ENCODE data around the gene F3. TPM values are rescaled to one million over a fixed set of nuclear protein-coding genes. Genes with fewer than 3 reads are reported as not detected.

F3 gene
- total RNA-seq (2022): 173 and 296 TPM in 2 replicates
- percentile 99 among the genes with signal in this experiment for Bru-seq, nascent RNA
- BruChase-seq, experiment 1, labeled RNA remaining after a 6-hour chase: percentile 94 among the genes with signal in this experiment
- percentile 98 among the genes with signal in this experiment for BruChase-seq, experiment 2, labeled RNA remaining after a 2-hour chase
- long read RNA-seq, transcript F3-201 (6 exons, 2,287 nt): major isoform, 184 of 251 reads
- long read RNA-seq, partial matches to known transcripts: 11 of 251 reads
- long read RNA-seq, other reads (novel, unspliced or antisense): 55 of 251 reads

- peak; percentile 91 for DNase-seq (ENCODE audit: unreplicated experiment)
- peak within 1 kb of the TSS; percentile 97 for H3K27ac Mint-ChIP-seq (ENCODE audit: low read depth, unreplicated experiment)
- no peaks in the 10 kb centered on the region for H3K9me3 Mint-ChIP-seq (ENCODE audit: unreplicated experiment)
- intact Hi-C loops (cut with micrococcal nuclease): loop anchor here (1.0 to 5.0 kb wide), 3 partner anchors 41 to 501 kb away; no protein-coding TSS in a partner anchor
- peak within 1 kb of the TSS; percentile 92 for H3K4me3 Mint-ChIP-seq (ENCODE audit: unreplicated experiment)
- BruUV-seq (replicated peaks): no TSS peak
- TF ChIP-seq CTCF (IDR thresholded peaks at IDR 0.05; ENCODE audit: unreplicated experiment): no peak
- ChIA-PET POLR2A (interaction anchor here (0.7 to 5.6 kb wide), 29 partner anchors 8 to 242 kb away, joined by 3 to 30 read pairs (median 5); partner anchors contain the start of gene ABCD3), CTCF (interaction anchor here (0.6 to 2.5 kb wide), 9 partner anchors 14 to 264 kb away, joined by 3 to 15 read pairs (median 3); no protein-coding TSS in a partner anchor)
- peaks cover 64% of the 10 kb centered on the region for H3K4me1 Mint-ChIP-seq (ENCODE audit: insufficient read depth, unreplicated experiment)
- H3K36me3 Mint-ChIP-seq (ENCODE audit: insufficient read depth, unreplicated experiment): peaks cover 12% of the 10 kb centered on the region
- no peaks in the 10 kb centered on the region for H3K27me3 Mint-ChIP-seq (ENCODE audit: insufficient read depth, unreplicated experiment)
These were observed at the start of gene F3 for GRCh38 chr1:94541246-94542087. TSS of gene F3 (minus strand) at chr1:94541759. CDS start at chr1:94541636, 123 bp downstream.

GRCh38 chr1:94590203-94591137, 48.9 kb upstream of the F3 start:
- H3K4me3 Mint-ChIP-seq (ENCODE audit: unreplicated experiment): no peak overlapping the region
- TF ChIP-seq CTCF (IDR thresholded peaks at IDR 0.05; ENCODE audit: unreplicated experiment): no peak

GRCh38 chr1:94589728-94590127, 48.2 kb upstream of the F3 start:
- no peak for TF ChIP-seq CTCF (IDR thresholded peaks at IDR 0.05; ENCODE audit: unreplicated experiment)
- no peak overlapping the region for H3K27ac Mint-ChIP-seq (ENCODE audit: low read depth, unreplicated experiment)
- no peaks in the 10 kb centered on the region for H3K36me3 Mint-ChIP-seq (ENCODE audit: insufficient read depth, unreplicated experiment)
- H3K4me3 Mint-ChIP-seq (ENCODE audit: unreplicated experiment): no peak overlapping the region
- no peaks in the 10 kb centered on the region for H3K27me3 Mint-ChIP-seq (ENCODE audit: insufficient read depth, unreplicated experiment)
- H3K9me3 Mint-ChIP-seq (ENCODE audit: unreplicated experiment): no peaks in the 10 kb centered on the region
- H3K4me1 Mint-ChIP-seq (ENCODE audit: insufficient read depth, unreplicated experiment): peaks cover 7% of the 10 kb centered on the region
- BruUV-seq (replicated peaks): no TSS peak
- POLR2A ChIA-PET: no interaction called here
- DNase-seq (ENCODE audit: unreplicated experiment): no peak
- intact Hi-C loops (cut with micrococcal nuclease): no loop called here
- CTCF ChIA-PET: interaction anchor here (0.6 to 2.2 kb wide), 3 partner anchors 10 to 101 kb away, joined by 3 to 7 read pairs (median 4); no protein-coding TSS in a partner anchor

More at GRCh38 chr1:94590203-94591137, 48.9 kb upstream of the F3 start:
- intact Hi-C loops (cut with micrococcal nuclease): no loop called here
- peaks cover 8% of the 10 kb centered on the region for H3K4me1 Mint-ChIP-seq (ENCODE audit: insufficient read depth, unreplicated experiment)
- BruUV-seq (replicated peaks): no TSS peak
- ChIA-PET CTCF (interaction anchor here (0.6 to 1.4 kb wide), 3 partner anchors 64 to 214 kb away, joined by 3 to 4 read pairs (median 4); no protein-coding TSS in a partner anchor), POLR2A (no interaction called here)
- no peaks in the 10 kb centered on the region for H3K9me3 Mint-ChIP-seq (ENCODE audit: unreplicated experiment)
- no peaks in the 10 kb centered on the region for H3K36me3 Mint-ChIP-seq (ENCODE audit: insufficient read depth, unreplicated experiment)
- DNase-seq (ENCODE audit: unreplicated experiment): no peak
- H3K27me3 Mint-ChIP-seq (ENCODE audit: insufficient read depth, unreplicated experiment): no peaks in the 10 kb centered on the region
- no peak overlapping the region for H3K27ac Mint-ChIP-seq (ENCODE audit: low read depth, unreplicated experiment)
